ENCODE data around the gene RXRB.

- TF ChIP-seq POLR2A (IDR thresholded peaks at IDR 0.05) (no peak), CTCF (IDR thresholded peaks at IDR 0.05) (no peak), EP300 (IDR thresholded peaks at IDR 0.05) (no peak), POLR2AphosphoS5 (IDR thresholded peaks at IDR 0.05) (no peak)
Measured at GRCh38 chr6:33195304-33196165, 4.9 kb downstream of the RXRB start.

Data from sigmoid colon (tissue), 4 donors.